ENCODE measurements around the gene CRTAC1. TPM values are rescaled to one million over a fixed set of nuclear protein-coding genes. Genes with fewer than 3 reads are reported as not detected.

CRTAC1 gene
- total RNA-seq, 4 donors from 2014 or later: 0.41 to 0.79 TPM; not detected in 2

DNA sequence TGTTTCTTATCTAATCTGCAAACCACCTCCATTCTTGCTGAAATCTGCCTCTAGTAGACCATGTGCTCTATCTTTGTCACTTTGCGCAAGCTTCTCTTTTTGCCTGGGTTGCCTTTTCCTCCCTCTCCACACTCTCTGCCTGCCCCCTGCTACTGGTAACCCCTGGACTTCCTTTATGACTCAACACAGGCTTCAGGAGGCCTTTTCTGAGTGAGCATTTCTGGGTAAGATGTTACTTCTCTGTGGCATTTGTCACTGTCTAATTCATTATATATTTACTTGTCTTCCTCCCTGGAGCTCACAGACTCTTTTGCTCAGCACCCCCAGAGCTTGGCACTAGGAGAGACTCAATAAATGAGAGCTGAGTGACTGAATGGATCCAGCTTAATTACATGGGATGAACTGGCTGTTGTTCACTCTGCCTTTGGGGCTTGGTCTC, 172.4 kb downstream of the CRTAC1 start:
- no peak for DNase-seq
- in situ Hi-C loops (cut with MboI; ENCODE audit: low pct_ligation_motif_present in 1 of 4, low pct_unique_long_range_greater_than_20kb in 1 of 4, low sequenced_read_pairs in 3 of 4): no loop called here
- H3K27ac ChIP-seq: no peak overlapping the region
- H3K4me3 ChIP-seq: no peak overlapping the region
- H3K4me1 ChIP-seq: no peaks in the 10 kb centered on the region
- H3K36me3 ChIP-seq: no peaks in the 10 kb centered on the region
- H3K9me3 ChIP-seq: no peaks in the 10 kb centered on the region
- 84 to 89% methylated on average over 1 of the region's 1 CpG for WGBS, 2 donors (ENCODE audit: low coverage in 1 of 2)
- TF ChIP-seq, protein P1, sequence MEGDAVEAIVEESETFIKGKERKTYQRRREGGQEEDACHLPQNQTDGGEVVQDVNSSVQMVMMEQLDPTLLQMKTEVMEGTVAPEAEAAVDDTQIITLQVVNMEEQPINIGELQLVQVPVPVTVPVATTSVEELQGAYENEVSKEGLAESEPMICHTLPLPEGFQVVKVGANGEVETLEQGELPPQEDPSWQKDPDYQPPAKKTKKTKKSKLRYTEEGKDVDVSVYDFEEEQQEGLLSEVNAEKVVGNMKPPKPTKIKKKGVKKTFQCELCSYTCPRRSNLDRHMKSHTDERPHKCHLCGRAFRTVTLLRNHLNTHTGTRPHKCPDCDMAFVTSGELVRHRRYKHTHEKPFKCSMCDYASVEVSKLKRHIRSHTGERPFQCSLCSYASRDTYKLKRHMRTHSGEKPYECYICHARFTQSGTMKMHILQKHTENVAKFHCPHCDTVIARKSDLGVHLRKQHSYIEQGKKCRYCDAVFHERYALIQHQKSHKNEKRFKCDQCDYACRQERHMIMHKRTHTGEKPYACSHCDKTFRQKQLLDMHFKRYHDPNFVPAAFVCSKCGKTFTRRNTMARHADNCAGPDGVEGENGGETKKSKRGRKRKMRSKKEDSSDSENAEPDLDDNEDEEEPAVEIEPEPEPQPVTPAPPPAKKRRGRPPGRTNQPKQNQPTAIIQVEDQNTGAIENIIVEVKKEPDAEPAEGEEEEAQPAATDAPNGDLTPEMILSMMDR (IDR thresholded peaks at IDR 0.05): no peak
- TF ChIP-seq POLR2AphosphoS5 (IDR thresholded peaks at IDR 0.05): no peak
- TF ChIP-seq EP300 (IDR thresholded peaks at IDR 0.05; ENCODE audit: low read depth): no peak
- no peak for TF ChIP-seq POLR2A (IDR thresholded peaks at IDR 0.05)
- H3K27me3 ChIP-seq: peaks cover 21% of the 10 kb centered on the region
- intact Hi-C loops (cut with DNase I; ENCODE audit: low total_unique reads): no loop called here

- 86 to 100% methylated on average over 2 to 3 of the region's 3 CpGs for WGBS, 2 donors (ENCODE audit: low coverage in 1 of 2)
- intact Hi-C loops (cut with DNase I; ENCODE audit: low total_unique reads): no loop called here
- H3K36me3 ChIP-seq: no peaks in the 10 kb centered on the region
- H3K4me1 ChIP-seq: peaks cover 0 to 7% (median 6%) of the 10 kb centered on the region in 4 donors
- peaks cover 52% of the 10 kb centered on the region for H3K27me3 ChIP-seq
- no peak overlapping the region for H3K4me3 ChIP-seq
- DNase-seq: no peak
- no peak for TF ChIP-seq EP300 (IDR thresholded peaks at IDR 0.05; ENCODE audit: low read depth)
- TF ChIP-seq POLR2AphosphoS5 (IDR thresholded peaks at IDR 0.05): no peak
- no peak for TF ChIP-seq POLR2A (IDR thresholded peaks at IDR 0.05)
- TF ChIP-seq, protein P1 (IDR thresholded peaks at IDR 0.05): no peak
- no peak overlapping the region for H3K27ac ChIP-seq
- H3K9me3 ChIP-seq: no peaks in the 10 kb centered on the region
- in situ Hi-C loops (cut with MboI; ENCODE audit: low pct_ligation_motif_present in 1 of 4, low pct_unique_long_range_greater_than_20kb in 1 of 4, low sequenced_read_pairs in 3 of 4): no loop called here
Observed at GRCh38 chr10:97854743-97855142, 175.7 kb downstream of the CRTAC1 start.

DNA sequence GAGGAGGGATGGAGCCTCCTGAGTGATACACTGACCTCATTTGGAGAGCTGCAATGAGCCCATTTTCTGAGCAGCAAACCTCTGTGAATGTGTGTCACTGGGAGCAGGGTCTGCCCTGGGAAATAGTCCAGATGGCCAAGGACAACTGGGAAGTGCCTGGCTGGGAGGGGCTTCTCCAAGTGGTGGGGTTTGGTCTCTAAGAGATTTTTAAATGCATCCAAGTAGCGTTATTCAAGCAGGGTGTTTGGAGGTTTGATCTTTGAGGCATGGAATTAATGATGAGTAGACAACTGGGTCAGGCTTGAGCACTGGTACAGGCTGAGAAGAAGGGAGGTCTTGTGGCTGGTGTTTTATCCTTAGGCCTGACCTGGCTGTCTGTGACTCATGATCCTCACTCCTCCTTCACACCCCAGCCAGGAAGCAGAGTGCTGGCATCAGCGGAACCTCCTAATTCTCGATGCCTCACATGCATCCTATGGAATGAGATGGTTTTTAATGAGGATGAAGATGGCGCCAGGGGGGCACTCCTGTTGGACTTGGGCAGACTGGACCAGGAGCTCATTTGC, 177.5 kb downstream of the CRTAC1 start:
- Histone ChIP-seq H3K27me3 (peaks cover 67% of the 10 kb centered on the region), H3K4me1 (peaks cover 0 to 15% (median 10%) of the 10 kb centered on the region in 4 donors), H3K27ac (no peak overlapping the region), H3K9me3 (no peaks in the 10 kb centered on the region), H3K36me3 (no peaks in the 10 kb centered on the region), H3K4me3 (no peak overlapping the region)
- in situ Hi-C loops (cut with MboI; ENCODE audit: low pct_ligation_motif_present in 1 of 4, low pct_unique_long_range_greater_than_20kb in 1 of 4, low sequenced_read_pairs in 3 of 4): no loop called here
- WGBS, 2 donors (ENCODE audit: low coverage in 1 of 2): 82% methylated on average over 4 of the region's 4 CpGs; no CpG with 5 or more reads in 1 of the 2 donors
- intact Hi-C loops (cut with DNase I; ENCODE audit: low total_unique reads): no loop called here
- no peak for TF ChIP-seq EP300 (IDR thresholded peaks at IDR 0.05; ENCODE audit: low read depth)
- no peak for TF ChIP-seq POLR2A (IDR thresholded peaks at IDR 0.05)
- no peak for TF ChIP-seq POLR2AphosphoS5 (IDR thresholded peaks at IDR 0.05)
- TF ChIP-seq, protein P1 (IDR thresholded peaks at IDR 0.05): no peak
- DNase-seq: no peak

DNA sequence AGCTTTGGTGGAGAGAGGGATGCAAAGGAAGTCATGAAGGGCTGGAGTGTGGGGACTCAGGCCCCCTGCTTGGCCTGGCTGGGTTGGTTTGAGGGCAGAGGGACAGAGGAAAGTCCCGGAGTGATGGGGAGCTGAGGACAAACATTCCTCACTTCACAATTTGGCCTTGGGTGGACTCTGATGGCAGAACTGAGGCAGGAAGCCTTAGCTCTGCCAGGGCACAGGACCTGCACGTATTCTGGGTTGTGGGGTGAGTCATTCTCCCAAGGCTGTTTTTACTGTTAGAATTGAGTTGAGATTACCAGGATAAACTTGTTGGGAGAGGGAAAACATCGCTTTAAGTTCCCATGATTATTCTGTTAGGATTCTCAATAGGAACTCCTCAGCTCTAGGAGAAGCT, 178.1 kb downstream of the CRTAC1 start:
- H3K9me3 ChIP-seq: no peaks in the 10 kb centered on the region
- in situ Hi-C loops (cut with MboI; ENCODE audit: low pct_ligation_motif_present in 1 of 4, low pct_unique_long_range_greater_than_20kb in 1 of 4, low sequenced_read_pairs in 3 of 4): no loop called here

More for the DNA sequence above, 178.1 kb downstream of the CRTAC1 start:
- H3K4me3 ChIP-seq: no peak overlapping the region
- TF ChIP-seq POLR2A (IDR thresholded peaks at IDR 0.05): no peak
- TF ChIP-seq, protein P1 (IDR thresholded peaks at IDR 0.05): no peak
- TF ChIP-seq EP300 (IDR thresholded peaks at IDR 0.05; ENCODE audit: low read depth): no peak
- TF ChIP-seq POLR2AphosphoS5 (IDR thresholded peaks at IDR 0.05): no peak
- peaks cover 0 to 15% (median 10%) of the 10 kb centered on the region in 4 donors for H3K4me1 ChIP-seq
- intact Hi-C loops (cut with DNase I; ENCODE audit: low total_unique reads): no loop called here
- 50 to 61% methylated on average over 3 of the region's 3 CpGs for WGBS, 2 donors (ENCODE audit: low coverage in 1 of 2)
- no peak for DNase-seq
- peaks cover 68% of the 10 kb centered on the region for H3K27me3 ChIP-seq
- H3K36me3 ChIP-seq: no peaks in the 10 kb centered on the region
- H3K27ac ChIP-seq: no peak overlapping the region

Data from transverse colon (tissue), 4 donors.